Vagina (tissue), 2 donors: ENCODE results near the gene LYAR. TPM values are rescaled to one million over a fixed set of nuclear protein-coding genes. Genes with fewer than 3 reads are reported as not detected.

Experiments
- DNase-seq, 2 donors: peaks; one replicate each; pipeline ENCODE4 v3.0.0-alpha.2; 2017; ENCODE audit errors: extremely low spot score in 2 of 2
- H3K27ac ChIP-seq: fragments of 200-600 bp; sonication (generic); one replicate; pipeline ENCODE4 v1.5.1; 2019
- H3K27me3 ChIP-seq: fragments of 200-600 bp; sonication (generic); one replicate; pipeline ENCODE4 v1.5.1; 2019
- H3K36me3 ChIP-seq, 2 donors: fragments of 200-600 bp; sonication (generic); one replicate each; pipeline ENCODE4 v1.5.1; 2017 to 2019
- H3K4me1 ChIP-seq: fragments of 200-600 bp; sonication (generic); one replicate; pipeline ENCODE4 v1.5.1; 2019
- H3K4me3 ChIP-seq, 2 donors: fragments of 200-600 bp; sonication (generic); 1 replicate in 1 of 2; 2 replicates in 1 of 2; pipeline ENCODE4 v1.5.1; 2016 to 2019
- H3K9me3 ChIP-seq: fragments of 200-600 bp; sonication (generic); one replicate; pipeline ENCODE4 v1.5.1; 2019
- CTCF ChIP-seq, 3 experiments: fragments of 450-650 bp in 2 of 3; fragments of 200-600 bp in 1 of 3; sonication (generic) in 1 of 3; IDR thresholded peaks; one replicate each; pipeline ENCODE4 v1.5.1; 2017 to 2019; ENCODE audit warnings: antibody characterized with exemption in 3 of 3, mild to moderate bottlenecking in 2 of 3, moderate library complexity in 2 of 3
- POLR2A ChIP-seq, 2 donors: fragments of 450-650 bp; IDR thresholded peaks; one replicate each; pipeline ENCODE4 v1.6.1; 2017; ENCODE audit warnings: antibody characterized with exemption in 2 of 2, mild to moderate bottlenecking in 2 of 2, moderate library complexity in 2 of 2
- POLR2AphosphoS5 ChIP-seq, 2 donors: sonication (generic); formaldehyde crosslinking; IDR thresholded peaks; one replicate each; pipeline ENCODE4 v1.9.0; 2017; ENCODE audit warnings: antibody characterized with exemption in 2 of 2, mild to moderate bottlenecking in 2 of 2, low read depth in 1 of 2; ENCODE audit not compliant: insufficient read depth in 1 of 2
- intact Hi-C: fragments of 100-400 bp; cut with DNase I; formaldehyde crosslinking; loops from one replicate; pipeline ENCODE4 v1.15.1; 2023
- total RNA-seq: library from RNA; depleted of rRNA; stranded (reverse); fragments of >200 nt; gene quantifications from one replicate; pipeline ENCODE4 v1.2.3, GENCODE V29; 2016

Gene LYAR
- total RNA-seq, 1 donor from 2014 or later, result 6.4 TPM

- DNase-seq, result no peak
- intact Hi-C loops, result no loop called here
- Histone ChIP-seq H3K9me3 (no peaks in the 10 kb centered on the region), H3K36me3 (peaks cover 0 to 46% of the 10 kb centered on the region in 2 donors), H3K27me3 (no peaks in the 10 kb centered on the region), H3K27ac (no peak overlapping the region), H3K4me3 (no peak overlapping the region), H3K4me1 (no peaks in the 10 kb centered on the region)
- no peak for TF ChIP-seq POLR2AphosphoS5 (IDR thresholded peaks at IDR 0.05; ENCODE audit: insufficient read depth in 1 of 2, low read depth in 1 of 2)
Observed at GRCh38 chr4:4274226-4274625, 15.7 kb downstream of the LYAR start.

- Histone ChIP-seq H3K36me3 (peaks cover 0 to 46% of the 10 kb centered on the region in 2 donors), H3K27me3 (no peaks in the 10 kb centered on the region), H3K27ac (no peak overlapping the region), H3K9me3 (no peaks in the 10 kb centered on the region), H3K4me3 (no peak overlapping the region), H3K4me1 (no peaks in the 10 kb centered on the region)
- no peak for DNase-seq
- intact Hi-C loops, result no loop called here
- TF ChIP-seq CTCF (IDR thresholded peaks at IDR 0.05) (no peak), POLR2AphosphoS5 (IDR thresholded peaks at IDR 0.05; ENCODE audit: insufficient read depth in 1 of 2, low read depth in 1 of 2) (no peak), POLR2A (IDR thresholded peaks at IDR 0.05) (no peak)
Observed at GRCh38 chr4:4271912-4272311, 18.0 kb downstream of the LYAR start.

GRCh38 chr4:4270529-4270928, 19.4 kb downstream of the LYAR start:
- intact Hi-C loops, result no loop called here
- TF ChIP-seq CTCF (IDR thresholded peaks at IDR 0.05), result no peak
- TF ChIP-seq POLR2A (IDR thresholded peaks at IDR 0.05), result no peak
- no peak for TF ChIP-seq POLR2AphosphoS5 (IDR thresholded peaks at IDR 0.05; ENCODE audit: insufficient read depth in 1 of 2, low read depth in 1 of 2)
- DNase-seq, result no peak
- Histone ChIP-seq H3K4me1 (no peaks in the 10 kb centered on the region), H3K27ac (no peak overlapping the region), H3K36me3 (peaks cover 0 to 45% of the 10 kb centered on the region in 2 donors), H3K27me3 (no peaks in the 10 kb centered on the region), H3K9me3 (no peaks in the 10 kb centered on the region), H3K4me3 (no peak overlapping the region)

- no peaks in the 10 kb centered on the region for H3K4me1 ChIP-seq
- no peaks in the 10 kb centered on the region for H3K9me3 ChIP-seq
- H3K27ac ChIP-seq, result no peak overlapping the region
- H3K36me3 ChIP-seq, result peaks cover 0 to 42% of the 10 kb centered on the region in 2 donors
- no peak for DNase-seq
- TF ChIP-seq POLR2A (IDR thresholded peaks at IDR 0.05) (no peak), CTCF (IDR thresholded peaks at IDR 0.05) (no peak), POLR2AphosphoS5 (IDR thresholded peaks at IDR 0.05; ENCODE audit: insufficient read depth in 1 of 2, low read depth in 1 of 2) (no peak)
- H3K4me3 ChIP-seq, result no peak overlapping the region
- H3K27me3 ChIP-seq, result no peaks in the 10 kb centered on the region
- intact Hi-C loops, result no loop called here
Observed at GRCh38 chr4:4269856-4270255, 20.1 kb downstream of the LYAR start.

GRCh38 chr4:4269331-4269731, 20.6 kb downstream of the LYAR start:
- no peak for TF ChIP-seq POLR2A (IDR thresholded peaks at IDR 0.05)
- peak in 1 of 2 donors; percentile 35 for TF ChIP-seq POLR2AphosphoS5 (IDR thresholded peaks at IDR 0.05; ENCODE audit: insufficient read depth in 1 of 2, low read depth in 1 of 2)
- no peaks in the 10 kb centered on the region for H3K27me3 ChIP-seq
- H3K9me3 ChIP-seq, result no peaks in the 10 kb centered on the region
- DNase-seq, result no peak
- H3K36me3 ChIP-seq, result peaks cover 0 to 36% of the 10 kb centered on the region in 2 donors
- no peaks in the 10 kb centered on the region for H3K4me1 ChIP-seq
- no peak overlapping the region for H3K4me3 ChIP-seq
- intact Hi-C loops, result no loop called here
- no peak overlapping the region for H3K27ac ChIP-seq

- no peak for DNase-seq
- no peak for TF ChIP-seq CTCF (IDR thresholded peaks at IDR 0.05)
- TF ChIP-seq POLR2A (IDR thresholded peaks at IDR 0.05), result no peak
- TF ChIP-seq POLR2AphosphoS5 (IDR thresholded peaks at IDR 0.05; ENCODE audit: insufficient read depth in 1 of 2, low read depth in 1 of 2), result no peak
- Histone ChIP-seq H3K27me3 (no peaks in the 10 kb centered on the region), H3K9me3 (no peaks in the 10 kb centered on the region), H3K27ac (no peak overlapping the region), H3K4me1 (no peaks in the 10 kb centered on the region), H3K36me3 (peaks cover 0 to 31% of the 10 kb centered on the region in 2 donors), H3K4me3 (no peak overlapping the region)
- intact Hi-C loops, result no loop called here
Observed at GRCh38 chr4:4268776-4269175, 21.2 kb downstream of the LYAR start.
